GM12864 (cell line): ENCODE data around the gene WWOX.

ENCODE experiments used
- DNase-seq: peaks from one replicate; pipeline ENCODE4 v3.0.0-alpha.2; 2011; ENCODE audit warnings: low read depth
- H3K4me3 ChIP-seq: 2 replicates; pipeline ENCODE4 v1.5.1; 2011; ENCODE audit warnings: mild to moderate bottlenecking, low read depth, low read length, control low read depth
- TF ChIP-seq, protein P1 (sequence below): IDR thresholded peaks from 2 replicates; pipeline ENCODE4 v1.5.1; 2011; ENCODE audit warnings: low read depth, mild to moderate bottlenecking, moderate library complexity, low read length, control low read depth, inconsistent platforms; ENCODE audit errors: missing control alignments

Gene WWOX

DNA sequence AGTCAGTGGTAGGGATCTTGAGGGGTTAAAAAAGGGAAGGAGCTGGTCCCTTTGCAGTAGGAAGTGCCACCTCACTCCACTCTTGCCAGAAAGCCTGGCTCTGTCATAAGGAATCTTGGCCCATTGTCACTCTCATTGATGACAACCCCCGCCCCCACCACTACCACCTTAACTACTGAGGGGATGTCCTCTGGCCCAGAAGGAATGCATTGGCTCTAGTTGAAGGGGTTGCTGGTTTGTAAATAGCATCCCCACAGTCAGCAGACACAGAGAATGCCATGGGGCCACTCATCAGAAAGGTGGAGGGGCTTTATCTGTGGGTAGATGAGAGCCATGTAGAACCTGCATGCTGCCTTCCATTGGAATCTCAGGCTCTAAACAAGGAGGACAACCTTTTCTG, 316.2 kb downstream of the WWOX start:
- no peak overlapping the region for H3K4me3 ChIP-seq
- TF ChIP-seq, protein P1, sequence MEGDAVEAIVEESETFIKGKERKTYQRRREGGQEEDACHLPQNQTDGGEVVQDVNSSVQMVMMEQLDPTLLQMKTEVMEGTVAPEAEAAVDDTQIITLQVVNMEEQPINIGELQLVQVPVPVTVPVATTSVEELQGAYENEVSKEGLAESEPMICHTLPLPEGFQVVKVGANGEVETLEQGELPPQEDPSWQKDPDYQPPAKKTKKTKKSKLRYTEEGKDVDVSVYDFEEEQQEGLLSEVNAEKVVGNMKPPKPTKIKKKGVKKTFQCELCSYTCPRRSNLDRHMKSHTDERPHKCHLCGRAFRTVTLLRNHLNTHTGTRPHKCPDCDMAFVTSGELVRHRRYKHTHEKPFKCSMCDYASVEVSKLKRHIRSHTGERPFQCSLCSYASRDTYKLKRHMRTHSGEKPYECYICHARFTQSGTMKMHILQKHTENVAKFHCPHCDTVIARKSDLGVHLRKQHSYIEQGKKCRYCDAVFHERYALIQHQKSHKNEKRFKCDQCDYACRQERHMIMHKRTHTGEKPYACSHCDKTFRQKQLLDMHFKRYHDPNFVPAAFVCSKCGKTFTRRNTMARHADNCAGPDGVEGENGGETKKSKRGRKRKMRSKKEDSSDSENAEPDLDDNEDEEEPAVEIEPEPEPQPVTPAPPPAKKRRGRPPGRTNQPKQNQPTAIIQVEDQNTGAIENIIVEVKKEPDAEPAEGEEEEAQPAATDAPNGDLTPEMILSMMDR: no peak
- DNase-seq: no peak

DNA sequence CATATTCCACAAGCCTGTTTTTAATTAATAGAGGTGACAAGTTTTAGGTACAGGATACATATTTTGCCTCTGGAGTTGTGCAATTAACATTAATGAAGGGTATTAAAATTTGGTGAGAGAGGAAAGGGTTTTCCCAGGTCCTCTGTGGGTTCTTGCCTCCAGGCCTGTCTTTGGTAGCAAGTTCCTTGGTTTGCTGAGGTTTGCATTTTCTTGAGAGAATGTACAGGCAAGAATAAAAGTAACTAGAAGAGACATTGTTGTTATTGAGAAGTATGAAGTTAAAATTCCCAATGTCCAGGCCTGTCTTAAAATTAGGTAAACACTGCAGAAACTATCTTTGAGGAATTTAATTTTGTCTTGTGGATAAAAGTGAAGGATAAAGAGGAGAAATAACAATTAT, 316.9 kb downstream of the WWOX start:
- TF ChIP-seq, protein P1: no peak
- no peak overlapping the region for H3K4me3 ChIP-seq
- no peak for DNase-seq

- TF ChIP-seq, protein P1: no peak
- DNase-seq: no peak
- no peak overlapping the region for H3K4me3 ChIP-seq
These were observed 321.8 kb downstream of the WWOX start for GRCh38 chr16:78421181-78421708.

DNA sequence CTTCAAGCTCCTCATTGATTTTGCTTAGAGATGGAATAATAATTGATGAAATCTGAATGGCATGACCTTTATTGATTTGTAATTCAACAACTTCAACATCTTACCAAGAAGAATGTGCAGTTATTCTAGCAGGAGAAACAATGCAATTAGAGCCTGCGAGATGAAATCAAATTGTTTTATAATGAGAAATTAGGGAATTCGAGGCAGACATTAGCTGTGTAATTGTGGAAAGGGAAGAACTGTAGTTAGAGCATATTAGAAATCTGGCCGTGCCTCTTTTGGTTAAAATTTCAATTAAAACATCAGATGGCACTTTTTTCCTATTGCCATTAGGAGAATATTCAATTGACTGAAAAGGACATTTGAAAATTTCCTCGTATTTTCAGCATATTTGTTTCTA, 325.8 kb downstream of the WWOX start:
- TF ChIP-seq, protein P1: no peak
- no peak overlapping the region for H3K4me3 ChIP-seq
- no peak for DNase-seq

- TF ChIP-seq, protein P1: no peak
- H3K4me3 ChIP-seq: no peak overlapping the region
- no peak for DNase-seq
These were observed 326.5 kb downstream of the WWOX start for GRCh38 chr16:78425891-78426510.

DNA sequence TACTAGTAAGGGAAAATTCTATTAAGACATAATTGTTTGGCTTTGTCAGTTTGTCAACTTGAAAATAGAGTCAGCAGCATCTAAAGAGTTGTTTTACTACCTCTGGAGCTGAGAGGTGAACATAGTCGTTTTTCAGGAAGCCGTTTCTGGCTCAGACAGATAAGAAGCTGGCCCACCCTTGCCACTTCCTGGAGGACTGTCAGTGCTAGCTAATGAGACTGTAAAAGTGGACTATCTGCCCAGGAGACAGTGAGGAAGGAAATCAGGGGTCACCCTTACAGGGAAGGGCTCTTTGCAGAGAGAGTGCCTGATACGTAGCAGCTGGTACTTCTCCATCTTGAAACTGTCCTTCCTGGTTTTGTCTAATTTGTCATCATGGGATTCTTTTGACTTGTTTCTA, 328.7 kb downstream of the WWOX start:
- TF ChIP-seq, protein P1: no peak
- H3K4me3 ChIP-seq: no peak overlapping the region
- DNase-seq: no peak

DNA sequence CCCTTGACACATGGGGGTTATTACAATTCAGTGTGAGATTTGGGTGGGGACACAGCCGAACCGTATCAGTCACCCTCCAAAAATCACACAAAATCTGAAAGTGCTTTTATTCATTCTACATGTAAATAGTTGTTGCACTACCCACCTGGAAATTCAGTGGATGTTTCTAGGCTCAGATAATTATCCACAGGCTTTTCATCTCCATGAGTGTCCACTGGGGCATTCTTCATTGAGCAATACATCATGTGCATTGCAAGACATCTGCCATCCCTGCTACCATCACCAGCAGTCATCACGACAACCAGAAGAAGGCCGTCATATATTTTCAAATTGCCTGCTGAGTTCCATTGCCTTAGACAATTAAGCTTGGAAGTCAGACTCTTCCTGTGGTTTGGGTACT, 330.8 kb downstream of the WWOX start:
- TF ChIP-seq, protein P1: no peak
- no peak for DNase-seq
- H3K4me3 ChIP-seq: no peak overlapping the region
